Embryonic facial prominence (tissue), 1 donor: ENCODE results near the gene ADGRB2.
"Not testable (repeated sequence)": the region's sequence is repeated elsewhere in the genome, so short reads cannot be mapped to it uniquely, and the experiment has no call there.

ENCODE experiments used
- DNase-seq: peaks from one replicate; pipeline ENCODE4 v3.0.0-alpha.2; 2016; ENCODE audit errors: extremely low spot score

Gene ADGRB2

GRCh38 chr1:31727195-31727594, 36.9 kb downstream of the ADGRB2 start:
- no peak for DNase-seq

- no peak for DNase-seq
Measured at GRCh38 chr1:31726715-31727114, 37.4 kb downstream of the ADGRB2 start.

- no peak for DNase-seq
Measured at GRCh38 chr1:31725777-31726535, 38.2 kb downstream of the ADGRB2 start.

GRCh38 chr1:31725134-31725533, 39.0 kb downstream of the ADGRB2 start:
- no peak for DNase-seq

GRCh38 chr1:31723828-31724359, 40.2 kb downstream of the ADGRB2 start:
- DNase-seq, result no peak

- DNase-seq, result no peak
Measured at GRCh38 chr1:31718327-31718897, 45.7 kb downstream of the ADGRB2 start.

- DNase-seq, result no peak
Measured at GRCh38 chr1:31717341-31717740, 46.8 kb downstream of the ADGRB2 start.

GRCh38 chr1:31715873-31716220, 48.3 kb downstream of the ADGRB2 start:
- no peak for DNase-seq

- peak; percentile 74 for DNase-seq
Measured at GRCh38 chr1:31715087-31715872, 48.9 kb downstream of the ADGRB2 start.

GRCh38 chr1:31714442-31715086, 49.6 kb downstream of the ADGRB2 start:
- peak; percentile 46 for DNase-seq

- no peak for DNase-seq
Measured at GRCh38 chr1:31712630-31713029, 51.5 kb downstream of the ADGRB2 start.

- no peak for DNase-seq
Measured at GRCh38 chr1:31712068-31712467, 52.1 kb downstream of the ADGRB2 start.

GRCh38 chr1:31708324-31708723, 55.8 kb downstream of the ADGRB2 start:
- no peak for DNase-seq

- DNase-seq, result no peak
Measured at GRCh38 chr1:31707711-31708110, 56.4 kb downstream of the ADGRB2 start.

- DNase-seq, result not testable (repeated sequence)
Measured at GRCh38 chr1:31707059-31707600, 57.0 kb downstream of the ADGRB2 start.

GRCh38 chr1:31706384-31707058, 57.6 kb downstream of the ADGRB2 start:
- DNase-seq, result no peak

- DNase-seq, result peak; percentile 62
Measured at GRCh38 chr1:31705080-31705866, 58.9 kb downstream of the ADGRB2 start.

GRCh38 chr1:31704271-31705079, 59.7 kb downstream of the ADGRB2 start:
- no peak for DNase-seq

GRCh38 chr1:31703431-31704270, 60.5 kb downstream of the ADGRB2 start, which contains the start of gene COL16A1:
Gene COL16A1, minus strand, starts transcription at chr1:31704017. Its CDS starts 1,824 bp downstream, at chr1:31702193.
- peak; percentile 51 for DNase-seq
